ENCODE data around the gene HES4.

- no peak for TF ChIP-seq CTCF (optimal IDR thresholded peaks at IDR 0.05 in 1 of 3, IDR thresholded peaks at IDR 0.05 in 1 of 3, conservative IDR thresholded peaks at IDR 0.05 in 1 of 3; ENCODE audit: extremely low read depth in 1 of 3, insufficient read depth in 2 of 3, low read length in 3 of 3)
- no peak for TF ChIP-seq EZH2 (IDR thresholded peaks at IDR 0.05; ENCODE audit: low read length)
Measured at GRCh38 chr1:1006305-1007159, 6.6 kb upstream of the HES4 start.
